ENCODE results near the gene TRUB2. TPM values are rescaled to one million over a fixed set of nuclear protein-coding genes. Genes with fewer than 3 reads are reported as not detected.

The TRUB2 gene
- total RNA-seq, 6 experiments from 2014 or later = 16.7 to 35.5 (median 24.5) TPM

DNA sequence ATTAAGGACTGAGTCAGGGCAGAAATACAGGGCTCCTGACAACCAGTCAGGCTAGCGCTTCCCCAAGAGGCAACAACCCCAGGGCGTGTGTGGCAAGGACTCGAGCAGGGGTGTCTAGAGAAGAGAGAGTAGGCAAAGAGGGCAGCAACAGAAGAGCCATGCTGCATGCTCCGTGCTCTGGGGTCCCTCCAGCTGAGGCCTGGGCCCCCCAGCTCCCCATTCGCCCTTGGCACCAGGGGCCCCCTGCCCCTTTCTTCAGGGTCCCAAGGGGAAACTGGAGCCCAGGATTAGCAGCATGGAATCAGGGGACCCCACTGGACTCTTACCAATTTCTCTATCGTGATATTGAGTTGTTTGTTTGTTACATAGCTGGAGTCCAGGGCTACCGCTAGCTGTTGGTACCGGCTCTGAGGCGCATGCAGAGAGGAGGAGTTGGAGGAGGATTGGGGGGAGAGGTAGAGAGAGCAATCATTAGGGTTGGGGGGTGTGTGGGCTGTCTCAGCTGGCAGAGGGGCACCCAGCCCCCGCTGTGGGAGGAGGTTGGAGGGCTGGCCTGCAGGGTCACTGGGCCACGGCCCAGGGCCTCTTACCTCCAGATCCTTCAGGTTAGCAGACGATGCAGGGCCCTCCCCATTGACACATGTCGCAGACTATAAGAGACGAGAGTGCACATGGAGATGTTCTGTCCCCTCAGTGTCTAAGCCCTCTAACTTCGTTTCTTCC lies 55.2 kb downstream of the TRUB2 start:
- H3K27ac ChIP-seq = no peak overlapping the region
- H3K4me3 ChIP-seq = no peak overlapping the region
- intact Hi-C loops (cut with DNase I) = no loop called here
- TF ChIP-seq POLR2A (IDR thresholded peaks at IDR 0.05) = no peak
- no peak for TF ChIP-seq CTCF (IDR thresholded peaks at IDR 0.05)
- H3K4me1 ChIP-seq = no peaks in the 10 kb centered on the region
- H3K27me3 ChIP-seq = no peaks in the 10 kb centered on the region
- DNase-seq (no peak), ATAC-seq (no peak)
- peaks cover 0 to 35% (median 9%) of the 10 kb centered on the region in 4 donors for H3K36me3 ChIP-seq
- WGBS (ENCODE audit: insufficient coverage, low coverage, low lambda C conversion rate, missing lambda C conversion rate) = 82% methylated on average over 9 of the region's 15 CpGs
- H3K9me3 ChIP-seq = no peaks in the 10 kb centered on the region

- TF ChIP-seq CTCF (IDR thresholded peaks at IDR 0.05) (no peak), POLR2A (IDR thresholded peaks at IDR 0.05) (no peak)
- ATAC-seq = no peak
- Histone ChIP-seq H3K9me3 (no peaks in the 10 kb centered on the region), H3K4me1 (no peaks in the 10 kb centered on the region), H3K27me3 (no peaks in the 10 kb centered on the region), H3K27ac (no peak overlapping the region), H3K36me3 (peaks cover 0 to 40% (median 20%) of the 10 kb centered on the region in 4 donors), H3K4me3 (no peak overlapping the region)
- 96% methylated on average over 3 of the region's 10 CpGs for WGBS (ENCODE audit: insufficient coverage, low coverage, low lambda C conversion rate, missing lambda C conversion rate)
- intact Hi-C loops (cut with DNase I) = no loop called here
- DNase-seq = no peak
Observed at GRCh38 chr9:128265348-128265847, 56.8 kb downstream of the TRUB2 start.

- no peak for TF ChIP-seq POLR2A (IDR thresholded peaks at IDR 0.05)
- no peak for TF ChIP-seq CTCF (IDR thresholded peaks at IDR 0.05)
Observed at GRCh38 chr9:128262687-128263086, 59.6 kb downstream of the TRUB2 start.

DNA sequence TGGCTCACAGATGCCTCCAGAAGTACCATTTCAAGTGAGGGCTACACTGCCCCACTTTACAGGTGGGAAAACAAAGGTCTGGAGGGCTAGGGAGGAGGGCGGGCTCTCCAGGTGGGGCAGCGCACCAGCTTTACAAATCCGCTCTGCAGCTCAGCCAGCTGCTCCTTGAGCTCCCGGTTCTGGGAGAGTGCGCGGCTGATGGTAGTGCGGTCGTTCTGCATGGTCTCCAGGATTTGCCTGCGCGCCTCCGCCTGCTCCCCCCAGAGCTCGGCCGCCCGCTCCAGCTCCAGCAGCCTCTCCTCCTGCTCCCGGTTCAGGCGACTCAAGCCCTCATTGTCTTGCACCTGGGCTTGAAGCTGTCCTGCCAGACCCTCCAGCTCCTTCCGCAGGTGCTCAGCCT lies 61.9 kb downstream of the TRUB2 start:
- Histone ChIP-seq H3K4me1 (no peaks in the 10 kb centered on the region), H3K36me3 (peaks cover 0 to 63% (median 44%) of the 10 kb centered on the region in 4 donors), H3K27me3 (no peaks in the 10 kb centered on the region), H3K9me3 (no peaks in the 10 kb centered on the region), H3K4me3 (no peak overlapping the region), H3K27ac (no peak overlapping the region)
- intact Hi-C loops (cut with DNase I) = no loop called here
- WGBS (ENCODE audit: insufficient coverage, low coverage, low lambda C conversion rate, missing lambda C conversion rate) = 100% methylated on average over 1 of the region's 17 CpGs
- DNase-seq = no peak
- TF ChIP-seq POLR2A (IDR thresholded peaks at IDR 0.05) (no peak), CTCF (IDR thresholded peaks at IDR 0.05) (no peak)
- ATAC-seq = no peak

More at GRCh38 chr9:128262687-128263086, 59.6 kb downstream of the TRUB2 start:
- no peak for DNase-seq
- Histone ChIP-seq H3K4me1 (no peaks in the 10 kb centered on the region), H3K27me3 (no peaks in the 10 kb centered on the region), H3K9me3 (no peaks in the 10 kb centered on the region), H3K4me3 (no peak overlapping the region), H3K27ac (no peak overlapping the region), H3K36me3 (peaks cover 0 to 56% (median 37%) of the 10 kb centered on the region in 4 donors)
- intact Hi-C loops (cut with DNase I) = no loop called here
- ATAC-seq = no peak
- 88% methylated on average over 3 of the region's 4 CpGs for WGBS (ENCODE audit: insufficient coverage, low coverage, low lambda C conversion rate, missing lambda C conversion rate)
